HG03135 (cell line): ENCODE measurements around the gene SRPK2.

Experiments used
- ATAC-seq: cut with Tn5 transposase; IDR thresholded peaks from one replicate; pipeline ENCODE4 v1.9.1; 2021; ENCODE audit warnings: mild to moderate bottlenecking, moderate library complexity; ENCODE audit not compliant: unreplicated experiment

Gene SRPK2

DNA sequence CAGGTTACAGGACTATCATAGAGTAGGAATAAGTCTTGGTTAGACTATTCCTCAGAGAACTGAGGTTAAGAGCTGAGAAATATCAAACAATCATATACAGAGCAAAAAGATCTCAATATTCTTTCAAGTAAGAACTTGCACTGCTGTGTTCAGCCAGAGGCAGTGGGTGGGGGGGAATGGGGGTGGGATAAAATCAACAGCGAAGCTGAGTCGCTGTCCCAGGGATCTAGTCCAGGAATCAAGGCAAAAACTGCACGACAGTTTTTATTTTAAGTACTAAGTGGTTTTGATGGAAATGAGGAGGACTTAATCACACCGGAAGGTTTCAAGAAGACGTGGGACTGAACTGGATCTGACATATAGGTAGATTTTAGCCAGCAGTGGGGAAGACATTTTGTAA, 159.1 kb downstream of the SRPK2 start:
- ATAC-seq, result no peak

DNA sequence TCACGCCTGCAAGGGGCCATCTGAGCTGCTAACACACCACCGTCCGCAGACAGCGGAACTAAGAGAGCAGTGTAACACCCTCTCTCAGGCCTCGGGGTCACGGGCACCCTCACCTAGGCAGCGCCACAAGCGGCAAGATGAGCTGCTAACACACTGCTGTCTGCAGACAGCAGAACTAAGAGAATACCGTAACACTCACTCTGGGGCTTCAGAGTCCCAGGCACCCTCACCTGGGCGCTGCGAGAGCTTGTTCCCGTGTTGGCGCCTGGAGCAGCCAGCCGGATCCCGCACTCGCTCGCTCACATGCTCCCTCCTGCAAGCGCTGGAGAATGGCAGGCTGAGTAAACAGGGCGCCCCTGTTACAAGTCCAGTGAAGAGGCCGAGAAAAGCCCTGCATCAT, 160.2 kb downstream of the SRPK2 start:
- ATAC-seq, result no peak

DNA sequence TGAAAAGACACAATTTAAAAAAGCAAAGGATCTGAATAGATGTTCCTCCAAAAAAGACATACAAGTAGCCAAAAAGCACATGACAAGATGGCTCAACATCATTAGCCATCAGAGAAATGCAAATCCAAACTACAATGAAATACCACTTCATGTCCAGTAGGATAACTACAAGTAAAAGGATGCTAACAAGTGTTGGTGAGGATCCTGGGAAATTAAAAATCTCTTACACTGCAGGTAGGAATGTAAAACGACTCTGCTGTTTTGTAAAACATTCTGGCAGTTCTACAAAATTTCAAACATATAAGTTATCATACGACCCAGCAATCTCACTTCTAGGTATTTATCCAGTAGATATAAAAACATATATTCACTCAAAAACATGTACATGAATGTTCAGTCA, 161.3 kb downstream of the SRPK2 start:
- no peak for ATAC-seq

DNA sequence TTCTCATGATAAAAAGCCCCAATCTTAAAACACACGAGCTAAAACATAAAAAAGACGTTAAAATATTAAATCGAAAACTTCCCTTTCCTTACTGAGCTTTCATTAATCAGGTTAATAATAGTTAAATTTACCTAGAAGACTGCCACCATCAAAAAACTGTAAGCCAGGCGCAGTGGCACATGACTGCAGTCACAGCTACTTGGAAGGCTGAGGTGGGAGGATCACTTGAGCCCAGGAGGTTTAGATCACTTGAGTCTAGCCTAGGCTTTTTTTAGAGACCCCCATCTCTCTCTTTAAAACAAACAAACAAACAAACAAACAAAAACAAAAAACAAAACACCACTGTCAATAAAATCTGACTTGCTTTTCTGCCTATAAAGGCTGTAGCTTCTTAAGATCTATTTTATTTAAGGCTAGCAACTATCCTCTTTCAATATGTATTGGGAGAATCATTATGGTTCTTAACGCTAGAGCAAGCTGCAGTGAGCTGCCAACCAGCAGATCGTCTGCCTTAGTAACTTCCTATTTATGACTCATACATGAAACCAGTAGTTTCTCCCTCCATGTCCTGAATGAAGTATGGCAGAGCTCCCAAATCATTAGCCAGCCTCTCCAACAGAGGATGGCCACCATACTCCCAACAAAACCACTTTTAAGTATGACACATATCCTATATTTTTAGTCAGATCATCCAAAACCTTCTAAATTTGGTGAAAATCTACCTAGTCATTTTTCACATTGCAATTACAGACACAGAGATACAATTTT, 163.7 kb downstream of the SRPK2 start:
- peak; percentile 86 for ATAC-seq

DNA sequence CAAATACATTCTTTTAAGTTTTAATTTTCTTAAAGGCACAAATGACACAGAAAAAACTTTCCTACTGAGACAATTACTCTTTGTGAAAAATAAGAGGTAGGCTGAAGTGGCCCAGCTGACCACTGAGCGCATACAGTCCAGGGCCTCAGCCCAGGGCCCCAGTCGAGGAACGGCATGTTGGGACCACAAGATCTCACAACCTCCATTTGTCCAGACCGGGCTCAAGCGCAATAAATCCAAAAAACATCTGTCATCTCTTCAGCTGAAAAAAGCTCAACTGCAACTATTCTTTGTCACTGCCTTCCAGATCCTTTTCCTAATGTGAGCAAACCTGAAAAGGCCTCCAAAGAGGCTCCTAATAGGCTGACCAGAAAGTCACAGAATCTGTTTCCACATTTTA, 165.8 kb downstream of the SRPK2 start:
- ATAC-seq, result no peak

DNA sequence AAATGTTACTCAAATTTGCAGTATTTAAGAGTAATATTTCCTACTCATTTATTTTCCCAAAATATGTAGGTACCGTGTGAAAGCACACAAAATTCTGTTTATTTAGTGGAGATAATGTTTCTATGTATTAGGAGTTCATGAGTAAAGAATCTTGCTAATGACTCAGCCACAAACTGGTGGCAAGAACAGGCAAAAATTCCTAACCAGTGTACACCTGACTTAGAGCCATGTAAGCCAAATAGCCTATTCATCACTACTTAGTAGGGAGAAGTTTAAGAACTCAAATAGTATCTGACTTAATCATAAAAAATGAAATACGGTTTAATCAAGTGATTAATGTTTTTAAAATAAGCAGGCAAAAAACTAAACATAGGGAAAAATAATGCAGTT, 169.0 kb downstream of the SRPK2 start:
- ATAC-seq, result no peak

DNA sequence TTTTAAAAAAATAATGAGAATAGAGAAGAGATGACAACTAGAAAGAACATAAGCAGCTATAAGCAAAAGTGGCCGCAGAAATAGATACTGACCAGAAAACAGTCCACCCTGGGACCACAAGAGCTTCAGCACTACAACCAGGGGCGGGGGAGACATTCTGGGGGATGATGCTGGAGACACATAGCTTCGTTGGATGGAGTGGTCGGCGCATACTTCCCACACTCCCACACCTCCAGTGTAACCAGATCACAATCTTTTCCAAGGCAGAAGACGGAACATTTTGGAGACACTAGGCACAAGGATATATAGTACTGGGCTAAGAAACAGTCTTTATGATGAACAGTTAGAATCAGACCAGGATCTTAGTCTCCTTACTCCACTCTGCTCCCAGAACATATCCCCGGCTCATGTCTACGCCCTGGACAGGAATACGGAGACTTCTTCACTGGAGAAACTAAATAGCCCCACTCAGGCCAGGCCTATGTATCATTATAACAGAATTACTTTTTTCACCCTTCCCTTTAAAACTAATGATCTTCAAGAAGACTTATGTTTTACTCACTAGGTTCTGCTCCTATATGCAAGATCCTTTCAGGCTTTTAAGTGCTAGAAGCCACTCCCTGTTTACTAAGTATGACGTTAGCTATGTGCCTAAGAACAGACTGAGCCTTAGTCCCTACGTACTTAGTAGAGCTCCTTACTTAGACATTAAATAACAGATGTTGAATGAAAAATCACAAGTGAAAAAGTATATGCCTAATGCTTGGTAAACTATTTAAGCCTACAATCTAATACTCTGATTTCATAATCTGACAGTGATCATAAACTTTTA, 169.6 kb downstream of the SRPK2 start:
- ATAC-seq, result no peak

DNA sequence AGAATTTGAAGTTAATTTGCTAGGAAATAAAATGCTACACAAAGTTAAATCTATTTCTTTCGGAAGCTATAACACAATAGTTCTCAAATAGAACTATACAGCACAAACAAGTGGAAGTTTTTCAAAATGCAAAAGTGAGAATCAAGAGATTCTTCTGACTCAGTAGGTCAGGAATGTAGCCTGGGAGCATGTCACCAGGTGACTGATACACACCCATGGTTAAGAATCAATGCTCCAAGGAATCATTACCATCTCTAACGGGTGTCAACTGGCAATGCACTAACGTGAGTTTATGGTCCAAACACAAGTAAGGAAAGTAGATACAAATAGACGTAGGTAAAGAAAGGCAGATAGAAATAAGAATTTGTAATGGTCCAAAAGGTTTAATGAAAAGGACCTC, 170.5 kb downstream of the SRPK2 start:
- no peak for ATAC-seq

DNA sequence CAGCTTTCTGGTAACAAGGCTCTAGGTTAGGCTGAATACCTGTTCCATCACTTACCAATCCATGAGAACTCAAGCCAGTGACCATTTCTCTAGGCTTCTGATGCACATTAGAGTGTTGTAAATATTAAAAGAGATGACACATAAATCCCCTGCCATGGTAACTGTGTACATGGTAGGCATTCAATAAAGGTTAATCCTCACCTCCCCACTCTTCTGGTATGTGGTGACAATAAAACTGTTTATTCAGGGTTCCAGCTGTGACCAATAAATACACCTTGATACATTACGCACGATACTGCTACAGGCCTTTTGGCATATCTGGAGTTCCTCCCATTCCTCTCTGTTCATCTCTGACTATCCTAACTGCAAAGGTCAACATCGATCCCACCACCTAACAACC, 171.9 kb downstream of the SRPK2 start:
- ATAC-seq, result no peak

DNA sequence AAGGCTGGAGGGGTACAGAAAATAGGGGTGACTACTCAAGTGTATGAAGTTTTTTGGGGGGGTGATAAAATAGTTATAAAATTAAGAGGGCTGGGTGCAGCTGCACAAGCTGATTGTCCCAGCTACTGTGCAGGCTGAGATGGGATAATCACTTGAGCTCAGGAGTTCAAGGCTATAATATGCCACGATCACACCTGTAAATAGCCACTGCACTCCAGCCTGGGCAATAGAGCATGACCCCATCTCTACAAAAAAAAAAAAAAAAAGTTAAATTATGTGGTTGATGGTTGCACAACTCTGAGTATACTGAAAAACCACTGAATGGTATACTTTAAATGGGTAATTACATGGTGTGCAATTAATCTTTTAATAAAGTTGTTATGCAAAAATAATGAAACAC, 172.9 kb downstream of the SRPK2 start:
- no peak for ATAC-seq

DNA sequence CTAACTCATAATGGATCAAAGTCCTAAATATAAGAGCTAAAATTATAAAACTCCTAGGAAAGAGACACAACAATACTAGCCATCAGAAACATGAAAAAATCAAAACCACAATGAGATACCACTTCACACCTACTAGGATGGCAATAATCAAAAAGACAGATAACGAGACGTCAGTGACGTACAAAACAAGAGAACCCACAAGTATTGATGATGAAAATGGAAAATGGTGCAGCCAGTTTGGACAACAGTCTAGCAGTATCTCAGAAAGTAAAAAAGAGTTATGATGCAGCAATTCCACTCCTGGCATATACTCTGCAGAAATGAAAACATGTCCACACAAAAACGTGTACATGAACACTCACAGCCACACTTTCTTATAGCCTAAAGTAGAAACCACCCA, 173.5 kb downstream of the SRPK2 start:
- ATAC-seq, result no peak

DNA sequence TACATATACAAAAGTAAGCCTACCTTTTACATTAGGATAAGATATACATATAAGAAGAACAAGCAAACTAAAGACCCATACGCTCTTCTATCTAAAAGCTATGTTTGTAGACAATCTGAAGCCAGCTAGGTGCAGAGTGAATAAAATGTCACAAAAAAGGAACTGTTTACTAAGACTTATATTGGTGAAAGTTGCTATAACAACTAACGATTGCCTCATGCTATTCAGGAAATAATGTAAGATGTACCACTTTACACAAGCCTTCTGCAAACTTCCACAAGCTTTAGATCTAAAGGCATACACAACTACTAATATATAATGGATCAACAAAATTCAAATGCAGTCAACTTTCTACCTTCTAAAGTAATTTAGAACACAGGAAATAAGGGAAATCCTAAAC, 175.1 kb downstream of the SRPK2 start:
- no peak for ATAC-seq

DNA sequence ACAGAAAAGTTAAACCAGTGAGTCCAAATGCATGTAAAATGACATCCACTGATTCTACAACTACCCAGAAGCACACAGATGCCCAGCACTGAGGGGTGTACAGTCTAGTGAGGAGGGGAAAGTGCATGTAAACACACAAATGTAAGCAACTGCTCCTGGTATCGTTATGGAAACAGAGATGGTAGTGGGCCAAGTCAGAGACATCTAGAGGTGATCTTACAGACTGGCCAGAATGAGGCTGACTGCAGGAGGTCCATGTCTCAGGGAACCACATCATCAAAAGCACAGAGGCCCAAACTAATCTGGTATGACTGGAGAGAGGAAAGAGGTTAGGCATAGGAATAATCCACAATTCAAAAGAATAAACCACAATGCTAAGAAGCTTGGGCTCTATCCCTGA, 176.5 kb downstream of the SRPK2 start:
- ATAC-seq, result no peak

DNA sequence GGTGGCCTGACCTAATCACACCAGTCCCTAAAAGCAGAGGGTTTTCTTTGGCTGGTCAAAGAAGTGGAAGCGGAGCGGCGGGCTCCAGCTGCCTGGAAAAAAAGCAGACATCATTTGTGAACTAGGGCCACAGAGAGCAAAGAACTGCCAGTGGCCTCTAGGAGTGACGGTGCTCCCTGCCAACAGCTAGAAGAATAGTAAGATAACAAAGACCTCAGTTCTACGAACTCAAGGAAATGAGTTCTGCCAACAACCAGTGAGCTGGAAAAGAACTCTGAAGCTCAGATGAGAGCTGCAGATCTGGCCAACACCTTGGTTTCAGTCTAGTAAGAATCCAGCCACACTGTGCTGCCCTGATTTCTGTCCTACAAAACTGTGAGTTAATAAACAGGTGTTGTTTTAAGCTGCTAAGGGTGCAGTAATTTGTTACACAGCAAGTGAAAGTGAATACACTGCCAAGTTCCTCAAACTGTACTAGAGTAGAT, 178.0 kb downstream of the SRPK2 start:
- ATAC-seq, result peak; percentile 91

DNA sequence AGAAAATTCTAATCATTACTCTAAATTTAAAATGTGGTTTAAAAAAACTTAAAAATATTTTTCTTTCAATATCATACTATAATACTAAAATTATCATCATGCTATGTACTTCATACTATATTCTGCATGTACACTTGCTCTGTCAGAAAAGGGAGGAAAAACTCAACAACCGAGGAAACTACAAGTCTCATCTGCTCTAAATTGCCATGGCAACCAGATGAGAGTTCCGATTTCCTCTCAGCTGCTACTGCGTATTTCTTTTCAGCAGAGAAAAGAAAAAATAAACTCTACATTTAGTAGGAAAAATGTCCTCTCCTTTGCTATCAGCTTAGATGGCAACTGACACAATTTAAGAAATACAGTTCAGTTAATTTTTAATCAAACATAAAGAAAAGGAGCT, 178.9 kb downstream of the SRPK2 start:
- ATAC-seq, result no peak

DNA sequence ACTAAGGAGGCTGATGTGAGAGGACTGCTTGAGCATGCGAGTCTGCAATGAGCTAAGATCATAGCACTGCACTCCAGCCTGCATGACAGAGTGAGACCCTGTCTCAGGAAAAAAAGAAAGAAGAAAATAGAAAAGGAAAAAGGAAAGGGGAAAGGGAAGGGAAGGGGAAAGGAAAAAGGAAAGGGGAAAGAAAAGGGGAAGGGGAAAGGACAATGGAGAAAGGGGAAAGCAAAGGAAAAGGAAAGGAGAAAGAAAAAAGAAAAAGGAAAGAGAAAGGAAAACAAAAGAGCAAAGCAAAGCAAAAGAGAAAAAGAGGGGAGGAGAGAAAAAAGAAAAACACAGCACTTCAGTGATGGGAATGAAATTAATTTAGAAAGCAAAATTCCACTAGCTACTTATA, 179.3 kb downstream of the SRPK2 start:
- no peak for ATAC-seq

DNA sequence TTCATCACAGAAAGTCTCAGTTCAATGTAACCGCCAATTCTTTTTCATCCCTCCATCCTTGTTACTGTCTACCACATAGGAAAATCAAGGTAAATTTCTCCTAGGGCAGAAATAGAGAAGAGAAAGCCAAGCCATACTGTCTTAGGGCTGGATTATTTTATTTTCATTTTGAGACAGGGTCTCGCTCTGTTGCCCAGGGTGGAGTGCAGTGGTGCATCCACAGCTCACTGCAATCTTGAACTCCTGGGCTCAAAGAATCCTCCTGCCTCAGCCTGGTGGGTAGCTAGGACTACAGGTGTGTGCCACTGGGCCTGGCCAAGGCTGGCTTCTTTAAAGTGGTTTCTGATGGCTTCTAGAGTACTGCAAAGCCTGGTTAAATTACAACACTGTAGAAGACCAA, 181.7 kb downstream of the SRPK2 start:
- no peak for ATAC-seq

DNA sequence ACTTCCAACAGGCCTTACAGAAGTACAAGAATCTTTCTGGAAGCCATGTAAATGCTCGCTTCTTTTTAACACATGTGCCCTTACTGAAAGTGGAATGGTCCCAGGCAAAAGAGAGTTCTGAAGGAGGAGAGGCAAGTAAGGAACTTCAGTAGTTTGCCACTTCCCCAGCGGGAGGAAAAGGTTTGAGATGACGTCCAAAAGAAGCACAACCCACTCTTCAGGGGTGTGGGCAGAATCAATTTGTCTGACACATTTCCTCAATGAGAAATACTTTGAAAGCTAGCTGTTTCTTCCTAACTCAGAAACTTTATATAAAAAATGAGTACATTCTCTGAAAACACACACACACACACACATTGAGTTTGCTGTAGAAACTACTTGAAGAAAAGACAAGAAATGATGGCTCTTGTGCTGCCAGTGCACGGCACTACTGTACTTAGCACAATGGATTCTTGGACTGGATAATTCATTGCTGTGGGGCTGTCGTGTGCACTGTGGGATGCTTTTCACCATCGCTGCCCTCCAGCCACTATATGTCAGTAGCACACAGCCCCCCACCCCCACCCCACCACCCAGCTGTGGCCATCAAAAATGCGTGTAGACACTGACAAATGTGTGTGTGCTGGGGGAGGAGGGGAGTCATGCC, 183.0 kb downstream of the SRPK2 start:
- ATAC-seq, result no peak

DNA sequence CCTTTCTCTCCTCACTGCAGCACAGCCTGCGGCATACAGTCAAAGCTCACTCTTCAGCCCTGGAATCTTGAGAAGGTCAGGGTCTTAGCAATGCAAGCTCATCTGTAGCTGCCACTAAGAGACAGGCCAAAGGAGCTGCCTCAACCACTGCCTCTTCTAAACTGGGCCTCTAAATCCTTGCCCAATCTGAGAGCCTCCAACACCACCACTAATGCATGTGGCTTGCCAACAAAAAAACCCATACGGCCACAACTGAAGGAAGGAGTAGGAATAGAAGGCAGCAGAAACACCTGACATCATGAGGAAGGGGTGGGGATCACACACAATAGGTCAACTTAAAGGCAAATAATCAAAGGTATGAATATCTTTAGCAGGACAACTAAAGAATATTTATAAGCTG, 183.8 kb downstream of the SRPK2 start:
- no peak for ATAC-seq

DNA sequence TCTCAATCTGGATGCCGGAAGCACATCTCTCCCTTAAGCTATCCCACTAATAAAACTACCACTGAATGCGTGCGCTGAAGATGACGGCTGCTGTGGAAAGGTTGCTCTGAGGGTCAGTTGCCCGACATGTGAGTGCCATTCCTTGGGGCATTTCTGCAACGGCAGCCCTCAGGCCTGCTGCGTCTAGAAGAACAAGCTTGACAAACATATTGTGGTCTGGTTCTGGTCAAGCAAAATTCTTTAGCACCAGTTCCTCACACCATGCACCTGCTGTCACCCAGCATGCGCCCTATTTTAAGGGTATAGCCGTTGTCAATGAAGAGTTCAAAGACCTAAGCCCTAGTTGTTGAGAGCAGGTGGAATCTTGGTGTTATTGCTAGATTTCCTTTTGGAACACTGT, 184.2 kb downstream of the SRPK2 start:
- ATAC-seq, result no peak

DNA sequence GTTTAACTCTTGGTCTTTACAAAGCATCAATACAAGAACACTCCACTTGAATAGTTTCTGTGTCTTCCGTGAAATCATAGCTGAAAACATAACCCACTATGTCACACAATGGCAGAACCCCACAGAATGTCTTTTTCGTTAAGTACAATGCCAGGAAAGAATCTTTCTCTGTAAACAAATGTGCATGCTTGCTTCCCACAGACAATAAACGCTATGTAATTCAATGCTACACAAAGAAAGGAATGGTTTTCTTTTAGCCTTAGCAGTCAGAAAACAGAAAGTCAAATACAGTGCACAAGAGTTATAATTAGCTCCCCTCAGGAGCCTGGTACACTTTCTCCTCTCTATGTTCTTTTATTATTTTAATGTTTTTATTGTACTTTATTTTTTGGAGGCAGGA, 186.1 kb downstream of the SRPK2 start:
- no peak for ATAC-seq

DNA sequence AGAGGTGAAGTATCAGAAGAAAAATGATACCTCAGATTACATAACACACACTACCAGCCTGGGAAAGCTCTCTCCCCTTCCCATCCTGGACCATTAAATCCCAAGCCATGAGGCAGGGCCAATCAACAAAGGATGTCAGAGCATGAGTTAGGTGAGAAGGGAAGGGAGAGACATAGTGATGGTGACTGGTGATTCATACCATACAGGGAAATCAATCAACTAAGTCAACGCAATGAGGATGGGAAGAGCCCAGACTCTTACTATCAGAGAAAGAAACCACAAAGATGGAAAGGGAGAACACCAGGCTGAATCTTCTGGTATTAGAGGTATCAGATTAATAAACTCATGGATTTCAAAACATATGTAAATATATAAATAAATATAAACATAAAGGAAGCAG, 189.3 kb downstream of the SRPK2 start:
- no peak for ATAC-seq
